ENCODE data around the gene SDSL.

- TF ChIP-seq ZFX (IDR thresholded peaks at IDR 0.05) (no peak), CTCF (conservative IDR thresholded peaks at IDR 0.05) (no peak)
These were observed 48.2 kb upstream of the SDSL start for GRCh38 chr12:113373969-113374368.
